AG04450 (cell line): ENCODE results near the gene FAF1. TPM values are rescaled to one million over a fixed set of nuclear protein-coding genes. Genes with fewer than 3 reads are reported as not detected.

Experiments used
- CTCF ChIA-PET: fragments of 300-600, 350-600 bp; formaldehyde crosslinking; extraction: SDS; loops from one replicate; lab custom pipeline; 2022; ENCODE audit warnings: antibody characterized with exemption, inconsistent platforms; lab: Charles Lee
- POLR2A ChIA-PET: fragments of 350-600 bp; formaldehyde crosslinking; extraction: SDS; loops from one replicate; lab custom pipeline; 2021; ENCODE audit warnings: antibody characterized with exemption, inconsistent platforms; lab: Yijun Ruan, JAX
- DNase-seq: peaks from one replicate; pipeline ENCODE4 v3.0.0-alpha.2; 2011; ENCODE audit warnings: low read depth, low spot score
- H3K27ac ChIP-seq: one replicate; pipeline ENCODE4 v1.5.1; 2012; ENCODE audit warnings: low read depth, low read length, control low read depth
- H3K27me3 ChIP-seq: one replicate; pipeline ENCODE4 v1.6.0; 2012; ENCODE audit warnings: low read length; ENCODE audit not compliant: control insufficient read depth, insufficient read depth
- H3K4me3 ChIP-seq: 2 replicates; pipeline ENCODE4 v1.5.1; 2011; ENCODE audit warnings: mild to moderate bottlenecking, low read depth, low read length, control low read depth
- H3K9me3 ChIP-seq: 2 replicates; pipeline ENCODE4 v1.5.1; 2012; ENCODE audit warnings: low read length; ENCODE audit not compliant: control insufficient read depth, insufficient read depth
- CTCF ChIP-seq: IDR thresholded peaks from 2 replicates; pipeline ENCODE4 v1.5.1; 2011; ENCODE audit warnings: low read depth, low read length, control low read depth, inconsistent platforms
- polyA plus RNA-seq: library from polyadenylated mRNA; depleted of rRNA; stranded (reverse); fragments of >200 nt; gene quantifications from 2 replicates; pipeline ENCODE4 v1.2.3, GENCODE V29; 2011

The FAF1 gene
- polyA plus RNA-seq, 1 experiment: 37.9 TPM

- H3K9me3 ChIP-seq: peaks cover 14% of the 10 kb centered on the region; the same call in 1 of the 2 replicates
- DNase-seq: no peak
- POLR2A ChIA-PET: no interaction called here
- CTCF ChIA-PET: no interaction called here
- no peak overlapping the region for H3K27ac ChIP-seq
- TF ChIP-seq CTCF: no peak
- no peak overlapping the region for H3K4me3 ChIP-seq
- peaks cover 87% of the 10 kb centered on the region for H3K27me3 ChIP-seq
These were observed 542.0 kb downstream of the FAF1 start for GRCh38 chr1:50417946-50418599.

- Histone ChIP-seq H3K4me3 (no peak overlapping the region), H3K27me3 (peaks cover 81% of the 10 kb centered on the region), H3K9me3 (peaks cover 8% of the 10 kb centered on the region; the same call in 1 of the 2 replicates), H3K27ac (no peak overlapping the region)
- POLR2A ChIA-PET: no interaction called here
- no peak for DNase-seq
- CTCF ChIA-PET: no interaction called here
- no peak for TF ChIP-seq CTCF
These were observed 542.6 kb downstream of the FAF1 start for GRCh38 chr1:50417507-50417906.

GRCh38 chr1:50416553-50417453, 543.3 kb downstream of the FAF1 start:
- DNase-seq: no peak
- peaks cover 74% of the 10 kb centered on the region for H3K27me3 ChIP-seq
- ChIA-PET CTCF (no interaction called here), POLR2A (no interaction called here)
- no peak overlapping the region for H3K27ac ChIP-seq
- peaks cover 7% of the 10 kb centered on the region; the same call in 1 of the 2 replicates for H3K9me3 ChIP-seq
- no peak for TF ChIP-seq CTCF
- no peak overlapping the region for H3K4me3 ChIP-seq

- ChIA-PET CTCF (interaction anchor here (0.5 kb wide), 1 partner anchor 298 kb away, joined by 3 read pairs; no protein-coding TSS in a partner anchor), POLR2A (no interaction called here)
- H3K9me3 ChIP-seq: peaks cover 7% of the 10 kb centered on the region; the same call in 1 of the 2 replicates
- no peak for TF ChIP-seq CTCF
- H3K27ac ChIP-seq: no peak overlapping the region
- no peak for DNase-seq
- peaks cover 69% of the 10 kb centered on the region for H3K27me3 ChIP-seq
- no peak overlapping the region for H3K4me3 ChIP-seq
These were observed 543.9 kb downstream of the FAF1 start for GRCh38 chr1:50416150-50416527.
